GM12865 (cell line): Measurements from ENCODE around the gene ZNF334.

Source experiments
- DNase-seq: peaks from one replicate; pipeline ENCODE4 v3.0.0; 2010; ENCODE audit warnings: low read depth
- H3K4me3 ChIP-seq: 2 replicates; pipeline ENCODE4 v1.5.1; 2011; ENCODE audit warnings: mild to moderate bottlenecking, low read depth, low read length, control low read depth
- TF ChIP-seq, protein P1 (sequence below): IDR thresholded peaks from 2 replicates; pipeline ENCODE4 v1.5.1; 2011; ENCODE audit warnings: low read length, control low read depth, low read depth, inconsistent platforms; ENCODE audit not compliant: insufficient read depth; ENCODE audit errors: missing control alignments

Gene ZNF334

DNA sequence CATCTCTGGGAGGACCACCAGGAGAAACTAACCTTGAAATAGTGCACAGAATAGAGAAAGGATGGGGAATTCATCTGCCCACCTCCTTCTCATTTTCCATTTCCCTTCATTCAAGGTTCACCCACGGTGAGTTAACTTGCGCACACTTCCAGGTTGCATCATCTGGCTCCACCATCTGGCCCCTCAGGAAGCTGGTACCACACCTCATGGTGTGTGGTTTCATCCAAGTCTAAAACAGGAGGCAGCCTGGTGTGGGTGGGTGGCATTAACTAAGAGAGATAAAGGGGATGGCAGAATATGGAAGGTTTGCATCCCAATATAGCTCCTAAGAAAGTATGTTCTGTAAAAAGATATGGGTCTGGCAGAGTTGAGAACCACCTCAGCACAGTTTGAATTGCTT, 3.8 kb downstream of the ZNF334 start:
- DNase-seq = no peak
- H3K4me3 ChIP-seq = no peak overlapping the region
- TF ChIP-seq, protein P1, sequence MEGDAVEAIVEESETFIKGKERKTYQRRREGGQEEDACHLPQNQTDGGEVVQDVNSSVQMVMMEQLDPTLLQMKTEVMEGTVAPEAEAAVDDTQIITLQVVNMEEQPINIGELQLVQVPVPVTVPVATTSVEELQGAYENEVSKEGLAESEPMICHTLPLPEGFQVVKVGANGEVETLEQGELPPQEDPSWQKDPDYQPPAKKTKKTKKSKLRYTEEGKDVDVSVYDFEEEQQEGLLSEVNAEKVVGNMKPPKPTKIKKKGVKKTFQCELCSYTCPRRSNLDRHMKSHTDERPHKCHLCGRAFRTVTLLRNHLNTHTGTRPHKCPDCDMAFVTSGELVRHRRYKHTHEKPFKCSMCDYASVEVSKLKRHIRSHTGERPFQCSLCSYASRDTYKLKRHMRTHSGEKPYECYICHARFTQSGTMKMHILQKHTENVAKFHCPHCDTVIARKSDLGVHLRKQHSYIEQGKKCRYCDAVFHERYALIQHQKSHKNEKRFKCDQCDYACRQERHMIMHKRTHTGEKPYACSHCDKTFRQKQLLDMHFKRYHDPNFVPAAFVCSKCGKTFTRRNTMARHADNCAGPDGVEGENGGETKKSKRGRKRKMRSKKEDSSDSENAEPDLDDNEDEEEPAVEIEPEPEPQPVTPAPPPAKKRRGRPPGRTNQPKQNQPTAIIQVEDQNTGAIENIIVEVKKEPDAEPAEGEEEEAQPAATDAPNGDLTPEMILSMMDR = no peak

DNA sequence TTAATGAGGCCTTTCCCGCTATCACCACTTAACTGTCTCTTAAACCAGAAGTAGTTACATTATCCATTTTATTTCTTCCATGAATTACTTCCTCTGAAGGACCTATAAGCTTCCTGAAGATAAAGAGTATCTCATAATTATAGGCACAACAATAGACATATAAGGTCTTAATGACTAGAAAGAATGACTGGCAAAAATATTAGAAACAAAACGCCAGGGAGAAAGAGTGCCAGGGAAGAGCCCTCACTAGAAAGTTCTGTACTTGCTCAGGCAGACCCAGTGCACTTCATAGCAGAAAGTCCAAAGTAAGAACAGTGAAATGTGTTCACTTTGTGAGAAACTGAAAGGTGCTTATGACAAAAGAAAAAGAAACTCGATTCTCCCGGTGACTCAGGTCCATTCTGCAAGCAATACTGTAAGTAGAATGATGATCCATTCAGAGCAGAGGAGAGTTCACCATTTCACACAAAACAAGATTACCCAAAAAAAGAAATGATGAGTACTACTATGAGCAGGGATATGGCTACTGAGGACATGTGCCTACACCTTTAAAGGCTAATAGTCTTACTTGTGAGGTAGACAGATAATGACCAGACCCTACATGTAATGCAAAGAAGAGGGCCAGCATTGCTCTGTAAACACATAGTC, 5.5 kb downstream of the ZNF334 start:
- H3K4me3 ChIP-seq = no peak overlapping the region
- no peak for DNase-seq
- TF ChIP-seq, protein P1 = no peak

GRCh38 chr20:46505506-46505905, 7.9 kb downstream of the ZNF334 start:
- TF ChIP-seq, protein P1 = no peak
- H3K4me3 ChIP-seq = no peak overlapping the region
- DNase-seq = no peak

DNA sequence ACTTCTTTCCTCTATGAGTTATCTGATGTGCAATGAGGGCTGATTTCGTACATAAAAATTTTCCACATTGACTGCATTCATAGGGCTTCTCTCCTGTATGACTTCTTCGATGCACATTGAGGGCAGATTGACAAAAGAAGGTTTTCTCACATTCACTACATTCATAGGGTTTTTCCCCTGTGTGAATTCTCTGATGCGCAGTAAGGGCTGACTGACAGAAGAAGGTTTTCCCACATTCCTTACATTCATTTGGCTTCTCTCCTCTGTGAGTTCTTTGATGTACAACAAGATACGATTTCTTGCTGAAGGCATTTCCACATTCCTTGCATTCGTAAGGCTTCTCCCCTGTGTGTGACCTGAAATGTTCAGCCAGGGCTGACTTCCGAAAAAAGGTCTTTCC, 11.4 kb downstream of the ZNF334 start:
- DNase-seq = no peak
- TF ChIP-seq, protein P1 = no peak
- H3K4me3 ChIP-seq = no peak overlapping the region

- H3K4me3 ChIP-seq = no peak overlapping the region
- DNase-seq = no peak
- TF ChIP-seq, protein P1 = no peak
Measured at GRCh38 chr20:46501337-46501942, 11.9 kb downstream of the ZNF334 start.

- TF ChIP-seq, protein P1 = no peak
- no peak for DNase-seq
- no peak overlapping the region for H3K4me3 ChIP-seq
Measured at GRCh38 chr20:46494077-46494476, 19.3 kb downstream of the ZNF334 start.

DNA sequence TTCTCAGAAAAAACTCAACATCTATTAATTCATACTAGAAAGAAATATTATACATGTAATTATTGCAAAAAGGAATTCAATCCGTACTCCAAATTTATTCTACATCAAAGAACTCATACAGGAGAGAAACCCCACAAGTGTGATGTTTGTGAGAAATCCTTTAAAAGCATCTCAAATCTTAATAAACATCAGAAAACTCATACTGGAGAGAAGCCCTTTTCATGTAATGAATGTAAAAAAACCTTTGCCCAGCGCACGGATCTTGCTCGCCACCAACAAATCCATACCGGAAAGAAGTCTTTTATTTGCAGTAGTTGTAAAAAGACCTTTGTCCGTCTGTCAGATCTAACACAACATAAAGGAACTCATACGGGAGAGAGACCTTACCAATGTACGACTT, 22.0 kb downstream of the ZNF334 start:
- no peak for DNase-seq
- TF ChIP-seq, protein P1 = no peak
- H3K4me3 ChIP-seq = no peak overlapping the region
